Choroid plexus epithelial cell (primary cell): ENCODE measurements around the gene HTRA3.

Experiments used
- DNase-seq: peaks from one replicate; pipeline ENCODE4 v3.0.0-alpha.2; 2010; ENCODE audit warnings: low read depth
- H3K4me3 ChIP-seq: 2 replicates; pipeline ENCODE4 v1.5.1; 2011; ENCODE audit warnings: low read depth, mild to moderate bottlenecking, control low read depth, low read length, moderate library complexity
- CTCF ChIP-seq: conservative IDR thresholded peaks from 2 replicates; pipeline ENCODE4 v1.5.1; 2011; ENCODE audit warnings: low read depth, mild to moderate bottlenecking, control low read depth, inconsistent platforms, low read length, moderate library complexity

Gene HTRA3

GRCh38 chr4:8282742-8283141 is 13.2 kb downstream of the HTRA3 start:
- no peak for DNase-seq
- TF ChIP-seq CTCF, result no peak
- H3K4me3 ChIP-seq, result no peak overlapping the region

GRCh38 chr4:8283161-8283560 is 13.6 kb downstream of the HTRA3 start:
- no peak for DNase-seq
- TF ChIP-seq CTCF, result no peak
- no peak overlapping the region for H3K4me3 ChIP-seq

- no peak for TF ChIP-seq CTCF
- no peak overlapping the region for H3K4me3 ChIP-seq
- DNase-seq, result no peak
These were observed 14.1 kb downstream of the HTRA3 start for GRCh38 chr4:8283631-8284121.

GRCh38 chr4:8284391-8284790 is 14.8 kb downstream of the HTRA3 start:
- TF ChIP-seq CTCF, result no peak
- no peak for DNase-seq

GRCh38 chr4:8285143-8285975 is 15.8 kb downstream of the HTRA3 start:
- no peak overlapping the region for H3K4me3 ChIP-seq
- TF ChIP-seq CTCF, result no peak
- DNase-seq, result no peak

More at GRCh38 chr4:8284391-8284790, 14.8 kb downstream of the HTRA3 start:
- H3K4me3 ChIP-seq, result no peak overlapping the region

GRCh38 chr4:8285976-8286718 is 16.6 kb downstream of the HTRA3 start:
- H3K4me3 ChIP-seq, result no peak overlapping the region
- no peak for TF ChIP-seq CTCF
- DNase-seq, result no peak
